CD4-positive, alpha-beta T cell treated with Interleukin-6 at 100 ng/mL for 8 hours (primary cell): ENCODE results near the gene EAF2.
"Not testable (repeated sequence)": the region's sequence is repeated elsewhere in the genome, so short reads cannot be mapped to it uniquely, and the experiment has no call there.

Experiments used
- DNase-seq: peaks from one replicate; pipeline ENCODE4 v3.0.0-alpha.2; 2020; ENCODE audit warnings: mixed read lengths, low spot score

EAF2 gene

DNA sequence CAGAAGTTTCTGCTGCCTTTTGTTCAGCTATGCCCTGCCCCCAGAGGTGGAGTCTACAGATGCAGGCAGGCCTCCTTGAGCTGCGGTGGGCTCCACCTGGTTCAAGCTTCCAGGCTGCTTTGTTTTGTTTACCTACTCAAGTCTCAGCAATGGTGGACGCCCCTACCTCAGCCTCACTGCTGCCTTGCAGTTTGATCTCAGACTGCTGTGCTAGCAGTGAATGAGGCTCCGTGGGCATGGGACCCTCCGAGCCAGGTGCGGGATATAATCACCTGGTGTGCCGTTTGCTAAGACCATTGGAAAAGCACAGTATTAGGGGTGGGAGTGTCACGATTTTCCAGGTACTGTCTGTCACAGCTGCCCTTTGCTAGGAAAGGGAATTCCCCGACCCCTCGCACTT, 28.2 kb downstream of the EAF2 start:
- DNase-seq = not testable (repeated sequence)

- DNase-seq = no peak
These were observed 28.8 kb downstream of the EAF2 start for GRCh38 chr3:121863801-121864200.

GRCh38 chr3:121869736-121870135, 34.7 kb downstream of the EAF2 start:
- DNase-seq = no peak

- no peak for DNase-seq
These were observed 35.7 kb downstream of the EAF2 start for GRCh38 chr3:121870717-121871116.

DNA sequence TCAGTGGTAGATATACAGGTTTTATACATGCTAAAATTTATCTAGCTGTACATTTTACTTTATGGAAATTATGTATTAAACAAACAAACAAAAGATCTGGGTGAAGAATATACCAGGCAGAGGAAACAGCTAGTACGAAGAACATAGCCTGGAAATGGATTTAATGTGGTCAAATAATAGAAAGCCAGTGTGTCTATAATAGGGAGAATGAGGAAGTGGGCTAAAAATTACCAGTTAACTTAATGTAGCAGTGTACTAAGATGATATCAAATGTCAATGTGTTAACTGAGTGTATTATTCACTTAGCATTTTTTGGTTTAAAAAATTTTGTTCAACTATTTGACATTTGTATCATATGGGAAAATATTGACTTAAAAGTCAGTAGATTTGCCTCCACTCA, 36.4 kb downstream of the EAF2 start:
- no peak for DNase-seq

- no peak for DNase-seq
These were observed 43.4 kb downstream of the EAF2 start for GRCh38 chr3:121878411-121878810.

DNA sequence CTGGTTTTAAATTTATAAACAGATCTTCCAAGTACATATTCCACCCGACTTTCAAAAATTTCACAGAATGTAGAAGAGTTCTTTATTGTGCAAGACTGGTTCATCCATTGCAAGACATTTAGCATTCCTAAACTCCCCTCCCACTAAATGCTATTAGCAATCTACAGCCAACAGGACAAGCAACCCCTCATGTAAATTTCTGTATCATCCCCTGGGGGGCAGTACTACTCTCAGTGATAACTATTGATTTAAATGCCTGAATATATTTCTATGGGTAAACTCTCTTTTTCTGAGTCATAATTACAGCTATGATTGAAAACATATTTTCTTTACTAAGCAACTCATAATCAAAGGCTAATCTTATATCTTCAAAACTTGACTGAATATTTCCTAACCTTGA, 48.5 kb downstream of the EAF2 start:
- no peak for DNase-seq

GRCh38 chr3:121885386-121885785, 50.4 kb downstream of the EAF2 start:
- no peak for DNase-seq

- no peak for DNase-seq
These were observed 59.4 kb downstream of the EAF2 start, which contains the start of gene SLC15A2 for GRCh38 chr3:121894301-121894990. Gene SLC15A2, plus strand, starts transcription at chr3:121894401. Its CDS starts 76 bp downstream, at chr3:121894477.

DNA sequence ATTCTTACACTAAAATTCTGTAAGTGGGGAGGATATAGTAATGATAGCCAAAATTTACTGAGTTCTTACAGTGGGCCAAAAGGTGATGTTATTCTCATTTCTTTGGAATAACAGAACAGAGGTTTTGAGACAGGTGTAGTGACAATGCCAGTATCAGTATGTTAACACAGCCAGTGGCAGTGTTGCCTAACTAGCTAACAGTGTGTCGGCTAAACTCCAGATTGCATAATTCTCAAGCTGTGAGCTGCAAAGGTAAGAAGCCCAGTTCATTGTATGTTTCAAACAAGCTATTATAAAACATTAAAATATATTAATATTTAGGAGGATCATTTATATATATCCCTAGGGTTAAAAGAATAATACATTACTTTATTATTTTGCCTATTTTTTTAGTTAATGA, 60.1 kb downstream of the EAF2 start:
- no peak for DNase-seq

GRCh38 chr3:121895736-121896135, 60.7 kb downstream of the EAF2 start:
- DNase-seq = no peak

GRCh38 chr3:121896823-121897222, 61.8 kb downstream of the EAF2 start:
- no peak for DNase-seq

DNA sequence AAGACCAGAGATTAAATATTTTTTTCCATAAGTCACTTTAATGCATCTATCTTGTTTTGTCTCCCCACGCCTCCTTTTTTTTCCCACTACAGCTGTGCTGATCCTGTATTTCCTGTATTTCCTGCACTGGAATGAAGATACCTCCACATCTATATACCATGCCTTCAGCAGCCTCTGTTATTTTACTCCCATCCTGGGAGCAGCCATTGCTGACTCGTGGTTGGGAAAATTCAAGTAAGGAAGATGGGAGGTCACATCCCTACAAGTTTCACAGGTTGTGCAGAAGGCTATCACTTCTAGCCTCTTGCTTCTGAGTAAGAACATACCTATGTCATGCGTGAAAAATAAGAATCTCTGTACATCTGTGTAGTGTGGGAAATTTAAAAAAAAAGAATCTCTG, 62.3 kb downstream of the EAF2 start:
- no peak for DNase-seq

DNA sequence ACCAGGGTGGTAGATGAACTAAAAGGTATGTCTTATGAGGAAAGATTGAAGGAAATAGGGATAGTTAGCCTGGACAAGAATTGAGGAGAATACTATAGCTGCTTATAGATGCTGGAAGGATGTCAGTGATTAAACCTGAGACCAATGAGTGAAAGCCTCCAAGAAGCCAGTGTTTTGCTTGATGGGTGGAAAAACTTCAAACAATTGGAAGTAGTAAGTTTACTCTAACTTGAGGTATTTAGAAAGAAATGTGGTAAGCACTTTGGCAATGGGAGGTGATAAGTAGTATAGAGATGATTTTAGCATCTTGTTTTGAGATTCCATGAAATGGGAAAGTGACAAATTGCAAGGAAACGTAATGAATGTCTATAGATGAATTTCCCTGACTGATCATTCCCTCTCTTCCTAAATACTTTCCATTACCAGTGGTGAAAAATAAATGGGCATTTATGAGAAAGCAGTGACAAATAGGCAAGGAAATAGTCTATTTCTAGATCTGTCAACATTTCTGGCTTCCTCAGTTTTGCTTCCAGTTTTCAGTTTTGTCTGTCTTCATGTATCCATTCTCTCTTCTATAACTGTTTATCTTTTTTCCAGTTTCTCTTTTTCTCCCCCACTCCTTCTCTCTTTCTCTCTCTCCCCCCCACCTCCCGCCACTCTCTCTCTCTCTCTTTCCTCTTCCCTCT, 78.4 kb downstream of the EAF2 start:
- DNase-seq = no peak

DNA sequence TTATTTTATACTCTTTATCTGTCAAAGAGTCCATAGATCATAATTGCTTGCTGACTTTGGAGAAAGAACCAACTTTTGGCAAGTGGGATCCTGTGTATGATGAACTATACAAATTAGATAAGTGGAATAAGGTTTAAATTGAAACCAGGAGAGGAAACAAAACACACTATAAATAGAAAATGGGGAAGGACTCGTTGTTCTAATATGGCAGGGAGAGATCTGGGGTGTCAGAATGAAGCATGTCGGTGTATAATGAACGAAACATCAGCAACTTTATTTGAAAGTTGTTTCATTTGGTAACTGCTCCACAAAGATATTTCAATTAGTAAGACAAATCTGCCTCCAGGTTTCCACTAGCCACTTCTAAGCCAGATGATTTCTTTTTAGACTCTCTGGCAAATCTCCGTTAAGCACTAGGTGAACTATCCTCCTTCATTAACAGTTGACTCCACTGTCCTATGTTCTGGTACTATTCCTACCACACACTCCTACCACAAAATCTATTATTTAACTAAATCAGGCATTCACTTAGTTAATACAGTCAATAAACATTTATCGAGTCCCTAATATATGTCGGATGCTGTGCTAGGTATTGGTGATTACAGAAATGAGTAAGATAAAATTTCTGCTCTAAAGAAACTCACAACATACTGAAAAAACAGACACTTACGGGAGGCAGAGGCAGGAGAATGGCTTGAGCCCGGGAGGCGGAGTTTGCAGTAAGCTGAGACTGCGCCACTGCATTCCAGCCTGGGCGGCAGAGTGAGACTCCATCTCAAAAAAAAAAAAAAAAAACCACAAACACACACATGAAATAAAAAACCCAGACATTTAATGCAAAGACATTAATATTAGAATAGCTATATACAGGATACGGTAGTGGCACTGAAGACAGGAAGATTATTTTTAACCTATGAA, 79.3 kb downstream of the EAF2 start:
- DNase-seq = no peak

DNA sequence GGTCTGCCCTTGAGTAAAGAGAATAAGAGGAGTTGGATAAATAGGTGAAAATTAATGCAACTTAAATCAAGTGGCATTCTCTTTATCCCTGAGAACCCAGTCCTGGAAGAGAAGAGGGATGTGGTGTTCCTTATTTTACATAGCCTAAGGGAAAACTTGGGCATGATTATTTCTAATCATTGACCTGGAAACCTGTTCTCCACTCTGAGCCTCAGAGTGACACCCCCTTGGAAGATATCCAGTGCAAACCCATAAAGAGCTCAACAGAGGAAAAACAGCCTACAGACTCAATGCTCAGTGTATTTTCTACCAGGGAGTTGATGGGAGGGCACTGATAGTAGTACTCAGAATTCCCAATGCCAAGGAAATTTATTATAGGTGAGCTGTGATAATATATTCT, 81.2 kb downstream of the EAF2 start:
- DNase-seq = no peak

DNA sequence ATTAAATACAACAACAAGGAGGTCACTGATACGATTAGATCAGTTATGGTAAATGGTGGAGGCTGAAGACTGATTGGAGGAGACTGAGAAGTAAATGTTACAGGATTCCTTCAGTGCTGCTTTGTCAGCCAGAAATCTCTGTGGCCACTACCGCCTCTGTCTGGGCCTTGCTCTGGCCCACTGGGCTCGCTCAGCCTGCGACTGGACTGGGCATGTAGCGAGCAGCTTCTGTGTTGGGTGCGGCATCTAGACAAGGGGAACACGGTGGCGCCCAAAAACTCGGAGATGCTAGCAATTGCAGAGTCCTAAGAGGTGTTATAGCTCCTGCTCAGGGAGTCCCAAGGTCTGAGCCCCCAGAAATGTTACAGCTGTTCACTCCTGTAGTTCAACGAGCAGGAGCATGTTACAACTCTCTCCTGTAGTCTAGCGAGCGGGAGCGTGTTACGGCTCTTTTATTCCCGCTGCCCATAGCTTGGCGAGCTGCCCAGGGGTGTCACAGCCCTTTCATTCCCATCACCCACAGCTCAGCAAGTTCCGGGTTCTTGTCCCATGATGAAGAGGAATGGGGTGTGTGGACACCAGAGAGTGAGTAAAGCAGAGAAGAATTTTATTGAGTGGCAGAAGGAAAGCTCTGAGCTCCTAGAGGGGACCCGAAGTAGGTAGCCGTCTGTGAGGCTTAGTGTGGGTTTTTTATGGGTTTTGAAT, 83.9 kb downstream of the EAF2 start:
- DNase-seq = no peak

GRCh38 chr3:121924734-121925133, 89.7 kb downstream of the EAF2 start:
- no peak for DNase-seq

DNA sequence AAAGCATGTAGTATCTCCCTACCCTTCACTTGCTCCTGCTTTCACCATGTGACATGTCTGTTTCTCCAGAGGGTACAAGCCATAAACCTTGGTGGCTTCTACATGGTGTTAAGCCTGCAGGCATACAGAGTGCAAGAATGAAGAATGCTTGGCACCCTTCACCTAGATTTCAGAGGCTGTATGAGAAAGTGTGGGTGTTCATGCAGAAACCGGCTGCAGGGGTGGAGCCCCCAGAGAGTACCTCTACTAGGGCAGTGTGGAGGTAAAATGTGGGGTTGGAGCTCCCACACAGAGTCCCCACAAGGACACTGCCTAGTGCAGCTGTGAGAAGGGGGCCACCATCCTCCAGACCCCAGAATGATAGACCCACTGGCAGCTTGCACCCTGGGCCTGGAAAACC, 91.4 kb downstream of the EAF2 start:
- DNase-seq = no peak
